Naive thymus-derived CD4-positive, alpha-beta T cell (primary cell): Measurements from ENCODE around the gene SUFU. TPM values are rescaled to one million over a fixed set of nuclear protein-coding genes. Genes with fewer than 3 reads are reported as not detected.
A peak's percentile ranks its signal among the peaks of the same experiment; 100 is the strongest.

Experiments
- ATAC-seq: fragments of 150-1000 bp; cut with Tn5 transposase; 2 replicates; pipeline ENCODE4 v1.10.0; 2021; ENCODE audit warnings: mild to moderate bottlenecking, moderate library complexity
- CTCF ChIA-PET: fragments of 350-600 bp; sonication (Branson Sonifier 250); formaldehyde crosslinking; loops from one replicate; lab custom pipeline; 2021; ENCODE audit warnings: antibody characterized with exemption; lab: Charles Lee
- POLR2A ChIA-PET: fragments of 350-600 bp; sonication (Branson Sonifier 250); formaldehyde crosslinking; loops from one replicate; lab custom pipeline; 2021; ENCODE audit warnings: antibody characterized with exemption, inconsistent platforms; lab: Charles Lee
- DNase-seq, 9 donors: peaks; one replicate each; pipeline versions ENCODE4 v3.0.0 to v3.0.0-alpha.2; 2020 to 2022; ENCODE audit warnings: mixed read lengths in 1 of 9
- H3K27ac ChIP-seq: one replicate; pipeline ENCODE4 v1.7.0; 2013; ENCODE audit warnings: mild to moderate bottlenecking, low read depth, low read length, moderate library complexity
- H3K27me3 ChIP-seq, 2 donors: one replicate each; pipeline ENCODE4 v1.7.0; 2013; ENCODE audit warnings: low read length in 2 of 2, mild to moderate bottlenecking in 2 of 2, moderate library complexity in 2 of 2; ENCODE audit not compliant: control insufficient read depth in 2 of 2, insufficient read depth in 2 of 2
- H3K36me3 ChIP-seq, 3 experiments: 1 replicate in 2 of 3; 2 replicates in 1 of 3; pipeline ENCODE4 v1.7.0; 2013; ENCODE audit warnings: low read length in 3 of 3, mild to moderate bottlenecking in 3 of 3, moderate library complexity in 1 of 3; ENCODE audit not compliant: insufficient read depth in 3 of 3, control insufficient read depth in 2 of 3
- H3K4me1 ChIP-seq, 2 donors: one replicate each; pipeline ENCODE4 v1.7.0; 2013; ENCODE audit warnings: low read length in 2 of 2, mild to moderate bottlenecking in 2 of 2, moderate library complexity in 1 of 2; ENCODE audit not compliant: control insufficient read depth in 2 of 2, insufficient read depth in 2 of 2
- H3K4me3 ChIP-seq: 2 replicates; pipeline ENCODE4 v1.7.0; 2013; ENCODE audit warnings: mild to moderate bottlenecking, low read length
- H3K9me3 ChIP-seq, 3 experiments: 1 replicate in 2 of 3; 2 replicates in 1 of 3; pipeline ENCODE4 v1.7.0; 2013; ENCODE audit warnings: low read length in 3 of 3; ENCODE audit not compliant: control insufficient read depth in 2 of 3
- H3K27ac Mint-ChIP-seq, 9 donors: one replicate each; pipeline ENCODE4 v1.8.0; 2020 to 2022; ENCODE audit warnings: mixed read lengths in 9 of 9, mild to moderate bottlenecking in 8 of 9, moderate library complexity in 5 of 9, inconsistent platforms in 2 of 9
- H3K27me3 Mint-ChIP-seq, 5 donors: one replicate each; pipeline ENCODE4 v1.8.0; 2021 to 2022; ENCODE audit warnings: mixed read lengths in 5 of 5, mild to moderate bottlenecking in 1 of 5
- H3K36me3 Mint-ChIP-seq, 5 donors: one replicate each; pipeline ENCODE4 v1.8.0; 2020 to 2022; ENCODE audit warnings: mixed read lengths in 5 of 5, mild to moderate bottlenecking in 3 of 5, inconsistent platforms in 1 of 5
- H3K4me1 Mint-ChIP-seq, 7 donors: one replicate each; pipeline ENCODE4 v1.8.0; 2020 to 2022; ENCODE audit warnings: mixed read lengths in 7 of 7, mild to moderate bottlenecking in 3 of 7, inconsistent platforms in 1 of 7
- H3K4me3 Mint-ChIP-seq, 10 donors: one replicate each; pipeline ENCODE4 v1.8.0; 2020 to 2022; ENCODE audit warnings: mild to moderate bottlenecking in 10 of 10, mixed read lengths in 10 of 10, moderate library complexity in 6 of 10, inconsistent platforms in 2 of 10
- H3K9me3 Mint-ChIP-seq, 11 donors: one replicate each; pipeline ENCODE4 v1.8.0; 2020 to 2022; ENCODE audit warnings: mixed read lengths in 11 of 11, mild to moderate bottlenecking in 4 of 11, inconsistent platforms in 1 of 11, moderate library complexity in 1 of 11
- intact Hi-C, 2 donors: fragments of 100-400 bp; cut with micrococcal nuclease; formaldehyde crosslinking; loops; one replicate each; pipeline ENCODE4 v1.15.1; 2023
- polyA plus RNA-seq, 2 donors: library from polyadenylated mRNA; unstranded; fragments of 300-500 nt; fragmentation: Illumina TruSeq; gene quantifications; one replicate each; pipeline ENCODE4 v1.2.3, GENCODE V29; 2021
- total RNA-seq, 6 experiments: library from RNA in 5 of 6; stranded (reverse) in 5 of 6; gene quantifications; 1 replicate in 5 of 6; 2 replicates in 1 of 6; pipeline ENCODE4 v1.2.3 and lab custom pipeline; 2021 to 2026

Gene SUFU
- total and polyA plus RNA-seq, 7 experiments from 2014 or later = 2.9 to 17.5 (median 14.4) TPM

DNA sequence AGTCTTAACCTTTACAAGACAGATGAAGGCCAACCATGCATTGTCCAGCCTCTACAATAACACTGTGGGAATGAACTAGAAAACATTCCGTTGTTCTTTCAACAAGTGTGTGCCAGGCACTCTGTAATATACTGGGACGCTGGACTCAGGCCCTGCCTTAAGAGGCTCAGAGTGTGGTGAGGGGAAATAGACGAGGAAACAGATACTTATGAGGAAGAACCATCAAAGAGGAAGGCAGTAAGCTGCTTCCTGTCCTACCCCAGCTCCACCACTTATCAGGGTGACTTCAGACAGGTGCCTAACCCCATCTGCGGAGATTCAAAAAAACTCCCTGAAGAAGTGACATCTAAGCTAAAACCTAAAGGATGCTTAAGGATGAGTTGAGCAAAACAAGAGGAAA is 131.6 kb downstream of the SUFU start:
- peak overlapping the region; percentile 38 for H3K4me3 ChIP-seq
- H3K4me3 Mint-ChIP-seq = peak overlapping the region in 9 of 10 donors; percentile 37 to 73 (median 70)
- H3K9me3 Mint-ChIP-seq = no peaks in the 10 kb centered on the region
- no peaks in the 10 kb centered on the region for H3K9me3 ChIP-seq
- H3K36me3 Mint-ChIP-seq = peaks cover 0 to 7% (median 0%) of the 10 kb centered on the region in 5 donors
- no peaks in the 10 kb centered on the region for H3K27me3 ChIP-seq
- peak overlapping the region; percentile 16 to 88 (median 78) for H3K27ac Mint-ChIP-seq
- DNase-seq (peak in 5 of 9 donors; percentile 29 to 46 (median 41)), ATAC-seq (peak; percentile 81)
- peak overlapping the region; percentile 6 for H3K27ac ChIP-seq
- H3K27me3 Mint-ChIP-seq = peaks cover 0 to 6% (median 0%) of the 10 kb centered on the region in 5 donors
- CTCF ChIA-PET = interaction anchor here (0.5 to 1.3 kb wide), 3 partner anchors 11 to 56 kb away, joined by 3 to 4 read pairs (median 4); no protein-coding TSS in a partner anchor
- peaks cover 41 to 54% (median 44%) of the 10 kb centered on the region in 7 donors for H3K4me1 Mint-ChIP-seq
- POLR2A ChIA-PET = interaction anchor here (1.0 to 1.2 kb wide), 2 partner anchors 9 to 11 kb away, joined by 3 to 10 read pairs; partner anchors contain the start of gene TRIM8
- peaks cover 15 to 37% of the 10 kb centered on the region in 2 donors for H3K4me1 ChIP-seq
- intact Hi-C loops = loop anchor here in 1 of 2 donors (1.0 kb wide), 1 partner anchor 9 kb away; the partner anchor contains the start of gene TRIM8
- H3K36me3 ChIP-seq = peaks cover 0 to 6% (median 0%) of the 10 kb centered on the region in 3 experiments

DNA sequence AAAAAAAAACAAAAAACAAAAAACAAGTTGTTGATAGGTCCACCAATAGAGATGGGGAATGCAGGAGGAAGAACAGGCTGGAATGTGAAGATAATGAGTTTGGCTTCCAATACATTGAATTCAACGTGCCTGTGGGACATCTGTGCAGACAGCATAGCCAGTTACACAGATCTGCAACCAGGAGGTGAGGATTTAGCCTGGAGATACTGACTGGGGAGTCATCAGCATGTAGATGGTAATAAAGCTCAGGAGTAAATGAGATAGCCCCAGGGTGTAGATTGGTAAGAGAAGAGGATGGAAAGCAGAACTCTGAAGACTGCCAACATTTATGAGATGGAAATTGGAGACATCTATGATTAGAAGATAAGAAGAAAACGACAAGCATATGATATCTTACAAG is 135.8 kb downstream of the SUFU start:
- no peaks in the 10 kb centered on the region for H3K9me3 ChIP-seq
- H3K4me1 Mint-ChIP-seq = peaks cover 21 to 34% (median 30%) of the 10 kb centered on the region in 7 donors
- CTCF ChIA-PET = interaction anchor here (0.7 kb wide), 1 partner anchor 30 kb away, joined by 3 read pairs; no protein-coding TSS in a partner anchor
- POLR2A ChIA-PET = interaction anchor here (1.4 kb wide), 1 partner anchor 36 kb away, joined by 4 read pairs; no protein-coding TSS in a partner anchor
- no peaks in the 10 kb centered on the region for H3K27me3 ChIP-seq
- H3K4me3 Mint-ChIP-seq = no peak overlapping the region
- no peaks in the 10 kb centered on the region for H3K36me3 Mint-ChIP-seq
- intact Hi-C loops = no loop called here
- ATAC-seq = no peak
- peaks cover 0 to 6% (median 0%) of the 10 kb centered on the region in 5 donors for H3K27me3 Mint-ChIP-seq
- no peaks in the 10 kb centered on the region for H3K9me3 Mint-ChIP-seq
- H3K27ac ChIP-seq = no peak overlapping the region
- peaks cover 18 to 22% of the 10 kb centered on the region in 2 donors for H3K4me1 ChIP-seq
- H3K27ac Mint-ChIP-seq = peak overlapping the region in 4 of 9 donors; percentile 3 to 67 (median 26)
- H3K36me3 ChIP-seq = peaks cover 0 to 5% (median 0%) of the 10 kb centered on the region in 3 experiments
- no peak for DNase-seq
- H3K4me3 ChIP-seq = no peak overlapping the region

DNA sequence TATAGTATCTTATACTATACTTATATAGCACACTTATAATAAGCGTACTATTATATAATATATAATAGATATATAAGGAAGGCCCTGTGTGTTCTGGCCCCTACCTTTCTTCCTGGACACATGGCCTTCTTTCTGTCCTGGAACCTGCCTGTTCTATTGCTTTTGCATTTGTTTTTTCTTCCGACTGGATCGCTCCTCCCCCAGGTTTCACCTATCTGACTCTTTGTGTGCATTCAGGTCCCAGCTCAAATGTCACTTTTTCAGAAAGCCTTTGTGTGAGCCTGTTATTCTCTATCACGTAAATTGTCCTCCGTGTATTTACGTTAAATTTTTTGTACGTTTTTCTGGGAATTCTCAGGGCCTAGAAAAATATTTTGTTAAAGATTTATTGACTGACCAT is 137.6 kb downstream of the SUFU start:
- intact Hi-C loops = loop anchor here (5.0 to 10.0 kb wide), 8 partner anchors 189 to 1623 kb away; partner anchors contain the start of genes ARMH3 (in 1 of the 2), C10orf95 (in 1 of the 2), GBF1 (in 1 of the 2) and GSTO2 (in 1 of the 2)
- Histone ChIP-seq H3K36me3 (peaks cover 0 to 5% (median 0%) of the 10 kb centered on the region in 3 experiments), H3K27me3 (no peaks in the 10 kb centered on the region), H3K4me1 (peaks cover 5 to 6% of the 10 kb centered on the region in 2 donors), H3K27ac (peak overlapping the region; percentile 98), H3K9me3 (no peaks in the 10 kb centered on the region), H3K4me3 (peak overlapping the region; percentile 85)
- ATAC-seq (no peak), DNase-seq (no peak)
- ChIA-PET POLR2A (interaction anchor here (0.7 to 2.2 kb wide), 14 partner anchors 10 to 585 kb away, joined by 3 to 24 read pairs (median 5); partner anchors contain the start of genes ARL3, CUEDC2, SFXN2 and WBP1L), CTCF (no interaction called here)
- H3K4me3 Mint-ChIP-seq = peak overlapping the region; percentile 90 to 97 (median 93)
- H3K9me3 Mint-ChIP-seq = no peaks in the 10 kb centered on the region
- peaks cover 13 to 25% (median 18%) of the 10 kb centered on the region in 7 donors for H3K4me1 Mint-ChIP-seq
- peaks cover 0 to 12% (median 0%) of the 10 kb centered on the region in 5 donors for H3K36me3 Mint-ChIP-seq
- H3K27me3 Mint-ChIP-seq = peaks cover 0 to 6% (median 0%) of the 10 kb centered on the region in 5 donors
- peak overlapping the region; percentile 84 to 98 (median 95) for H3K27ac Mint-ChIP-seq

DNA sequence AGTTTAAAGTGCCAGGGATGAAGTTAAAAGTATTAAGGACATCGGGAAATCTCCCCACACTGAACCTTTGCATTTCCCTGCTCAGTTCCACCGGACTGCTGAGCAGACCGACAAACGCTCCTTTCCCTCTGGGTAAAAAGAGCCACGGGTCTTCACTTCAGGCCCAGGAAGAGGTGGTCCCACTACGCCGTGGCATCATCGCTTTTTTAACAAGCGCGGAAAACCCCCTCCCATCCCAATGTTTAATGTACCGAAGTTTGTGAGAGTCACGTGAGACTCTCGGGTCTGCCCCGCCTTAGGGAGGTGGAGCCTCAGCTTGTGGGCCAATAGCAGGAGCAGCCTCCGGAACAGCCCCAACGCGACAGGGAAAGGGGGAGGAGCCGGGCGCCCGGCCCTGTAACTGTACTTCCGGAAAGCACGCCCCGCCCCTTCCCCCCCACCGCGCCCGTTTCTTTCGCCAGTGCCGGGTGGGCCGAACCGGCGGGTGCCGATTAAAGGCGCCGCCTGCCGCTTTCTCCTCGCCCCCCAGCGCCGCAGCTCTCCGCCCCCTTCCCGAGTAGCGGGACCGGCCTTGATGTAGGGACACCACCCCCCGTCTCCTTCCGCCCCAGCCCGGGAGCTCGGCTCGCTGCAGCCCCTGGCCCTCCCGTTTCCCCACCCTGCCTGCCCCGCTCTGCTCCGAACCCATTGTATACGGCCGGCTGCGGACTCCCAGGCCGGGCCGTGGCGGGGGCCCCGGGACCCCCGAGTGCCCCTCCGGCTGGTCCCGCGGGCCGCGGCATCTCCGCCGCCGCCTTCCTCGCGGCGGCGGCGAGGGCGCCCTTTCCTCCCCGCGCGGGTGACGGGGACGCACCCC is 138.3 kb downstream of the SUFU start:
- H3K4me3 ChIP-seq = peak overlapping the region; percentile 85
- ChIA-PET CTCF (interaction anchor here (0.5 to 0.7 kb wide), 2 partner anchors 28 to 71 kb away, joined by 3 to 4 read pairs; no protein-coding TSS in a partner anchor), POLR2A (interaction anchor here (0.7 to 2.2 kb wide), 18 partner anchors 10 to 585 kb away, joined by 3 to 24 read pairs (median 4); partner anchors contain the start of genes ARL3, CUEDC2, SFXN2 and WBP1L)
- peaks cover 8 to 13% of the 10 kb centered on the region in 2 donors for H3K4me1 ChIP-seq
- DNase-seq (peak; percentile 85 to 99 (median 93)), ATAC-seq (peak; percentile 84)
- H3K9me3 ChIP-seq = no peaks in the 10 kb centered on the region
- Mint-ChIP-seq H3K4me3 (peak overlapping the region; percentile 90 to 97 (median 93)), H3K9me3 (no peaks in the 10 kb centered on the region), H3K36me3 (peaks cover 0 to 16% (median 0%) of the 10 kb centered on the region in 5 donors), H3K27me3 (peaks cover 0 to 6% (median 0%) of the 10 kb centered on the region in 5 donors), H3K27ac (peak overlapping the region; percentile 84 to 98 (median 95)), H3K4me1 (peaks cover 13 to 29% (median 19%) of the 10 kb centered on the region in 7 donors)
- H3K36me3 ChIP-seq = peaks cover 0 to 5% (median 0%) of the 10 kb centered on the region in 3 experiments
- no peaks in the 10 kb centered on the region for H3K27me3 ChIP-seq
- peak overlapping the region; percentile 98 for H3K27ac ChIP-seq
- intact Hi-C loops = loop anchor here (1.0 to 10.0 kb wide), 23 partner anchors 30 to 1623 kb away; partner anchors contain the start of genes ACTR1A (in 2 of the 2), ARL3 (in 2 of the 2), C10orf95 (in 2 of the 2) and NOLC1 (in 2 of the 2)

DNA sequence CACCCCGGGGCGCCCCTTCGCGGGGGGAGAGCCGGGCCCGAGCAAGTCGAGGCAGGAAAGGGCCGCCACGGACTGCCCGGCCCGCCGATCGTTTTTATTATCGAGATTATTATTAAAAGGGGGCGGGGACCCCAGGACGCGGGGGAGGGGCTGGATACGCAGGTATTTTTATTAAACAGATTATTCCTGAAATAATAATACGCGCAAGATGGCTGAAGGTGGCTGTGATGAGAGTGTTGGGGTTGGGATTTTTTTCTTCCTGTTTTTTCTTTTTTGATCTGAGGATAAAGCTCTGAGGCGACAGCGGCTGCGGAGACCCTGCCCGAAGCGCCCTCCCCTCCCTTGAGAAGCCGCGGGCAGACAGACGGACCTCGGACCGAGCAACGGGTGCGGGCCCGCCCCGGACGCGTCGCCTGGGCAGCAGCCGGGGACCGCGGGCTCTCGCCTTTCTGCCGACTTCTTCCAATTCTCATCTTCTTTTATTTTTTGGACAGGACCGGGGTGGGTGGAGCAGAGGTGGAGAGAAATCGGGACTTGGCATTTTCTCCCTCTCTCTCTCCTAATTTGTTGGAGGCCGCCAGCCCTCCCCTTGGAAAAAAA is 139.1 kb downstream of the SUFU start:
- Histone ChIP-seq H3K27ac (peak overlapping the region; percentile 98), H3K27me3 (no peaks in the 10 kb centered on the region), H3K36me3 (peaks cover 0 to 5% (median 0%) of the 10 kb centered on the region in 3 experiments), H3K4me3 (peak overlapping the region; percentile 85), H3K9me3 (no peaks in the 10 kb centered on the region), H3K4me1 (peaks cover 15 to 20% of the 10 kb centered on the region in 2 donors)
- ATAC-seq = no peak
- peak in 4 of 9 donors; percentile 38 to 67 (median 52) for DNase-seq
- peaks cover 0 to 6% (median 0%) of the 10 kb centered on the region in 5 donors for H3K27me3 Mint-ChIP-seq
- intact Hi-C loops = loop anchor here (1.0 to 10.0 kb wide), 23 partner anchors 31 to 1622 kb away; partner anchors contain the start of genes ACTR1A (in 2 of the 2), ARL3 (in 2 of the 2), C10orf95 (in 2 of the 2) and NOLC1 (in 2 of the 2)
- H3K4me1 Mint-ChIP-seq = peaks cover 20 to 37% (median 26%) of the 10 kb centered on the region in 7 donors
- peak overlapping the region; percentile 88 to 97 (median 92) for H3K4me3 Mint-ChIP-seq
- H3K27ac Mint-ChIP-seq = peak overlapping the region; percentile 57 to 96 (median 92)
- CTCF ChIA-PET = interaction anchor here (0.5 kb wide), 1 partner anchor 70 kb away, joined by 4 read pairs; no protein-coding TSS in a partner anchor
- peaks cover 0 to 16% (median 0%) of the 10 kb centered on the region in 5 donors for H3K36me3 Mint-ChIP-seq
- POLR2A ChIA-PET = interaction anchor here (1.0 to 2.2 kb wide), 9 partner anchors 9 to 101 kb away, joined by 3 to 24 read pairs (median 7); partner anchors contain the start of gene WBP1L
- H3K9me3 Mint-ChIP-seq = no peaks in the 10 kb centered on the region
